ENCODE data around the gene SBNO2.

SBNO2 gene

DNA sequence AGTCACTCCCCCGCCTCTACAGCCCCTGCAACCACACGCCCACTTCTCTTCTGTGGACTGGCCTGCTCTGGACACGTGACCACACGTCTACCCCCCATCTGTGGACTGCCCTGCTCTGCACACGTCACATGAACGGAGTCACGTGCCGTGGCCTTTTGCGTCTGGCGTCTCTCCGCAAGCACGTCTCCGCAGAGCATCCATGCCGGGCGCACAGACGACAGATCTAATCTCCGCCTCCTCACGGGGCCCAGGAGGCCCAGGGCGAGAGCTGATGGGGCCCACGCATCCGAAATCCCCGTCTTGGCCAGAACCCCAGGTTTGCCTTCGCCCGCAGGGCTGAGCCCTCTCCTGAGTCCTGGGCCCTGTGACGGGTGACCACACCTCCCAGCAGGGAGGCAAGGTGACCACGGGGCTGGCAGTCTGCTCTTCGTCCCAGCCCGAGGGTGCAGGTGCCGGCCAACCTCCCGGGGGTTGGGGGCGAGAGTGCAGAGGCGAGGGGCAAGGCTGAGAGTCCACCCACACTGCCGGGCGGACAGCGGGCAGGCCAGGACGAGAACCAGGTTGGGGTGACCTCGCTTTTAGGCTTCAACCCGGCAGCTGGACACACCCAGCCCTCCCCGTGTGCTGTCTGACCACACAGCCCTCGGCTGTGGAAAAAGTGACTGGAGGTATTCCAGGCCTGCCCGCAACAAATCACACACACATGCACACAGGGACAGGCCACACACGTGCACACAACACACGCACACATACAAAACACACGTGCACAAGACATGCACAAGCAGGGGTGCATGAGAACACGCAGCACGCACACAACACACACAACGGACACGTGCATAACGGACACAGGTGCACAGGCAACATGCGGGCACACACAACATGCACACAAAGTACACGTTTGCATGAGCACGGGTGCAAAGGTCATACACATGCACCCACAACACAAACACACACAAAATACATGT lies 3.9 kb downstream of the SBNO2 start:
- FAIRE-seq (peak; percentile 35), DNase-seq (ENCODE audit: low spot score) (no peak)

DNA sequence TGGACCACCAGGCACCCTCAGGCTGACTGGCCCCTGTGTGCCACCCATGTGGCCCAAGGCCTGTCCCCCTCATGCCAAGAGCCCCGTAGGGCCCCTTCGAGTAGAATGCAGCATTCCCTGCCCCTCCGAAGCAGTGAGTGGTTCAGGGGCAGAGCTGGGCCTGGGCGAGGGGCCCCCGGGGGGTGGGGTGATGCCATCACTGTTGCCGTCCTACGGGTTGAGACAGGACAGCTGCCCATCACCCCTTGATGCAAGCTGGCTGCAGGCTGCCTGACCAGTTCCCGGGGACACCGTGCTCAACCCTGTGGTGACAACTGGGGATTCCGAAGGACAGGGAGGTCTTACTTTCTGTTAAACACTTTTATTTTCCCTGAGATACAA lies 4.7 kb downstream of the SBNO2 start:
- FAIRE-seq = no peak
- no peak for DNase-seq (ENCODE audit: low spot score)

DNA sequence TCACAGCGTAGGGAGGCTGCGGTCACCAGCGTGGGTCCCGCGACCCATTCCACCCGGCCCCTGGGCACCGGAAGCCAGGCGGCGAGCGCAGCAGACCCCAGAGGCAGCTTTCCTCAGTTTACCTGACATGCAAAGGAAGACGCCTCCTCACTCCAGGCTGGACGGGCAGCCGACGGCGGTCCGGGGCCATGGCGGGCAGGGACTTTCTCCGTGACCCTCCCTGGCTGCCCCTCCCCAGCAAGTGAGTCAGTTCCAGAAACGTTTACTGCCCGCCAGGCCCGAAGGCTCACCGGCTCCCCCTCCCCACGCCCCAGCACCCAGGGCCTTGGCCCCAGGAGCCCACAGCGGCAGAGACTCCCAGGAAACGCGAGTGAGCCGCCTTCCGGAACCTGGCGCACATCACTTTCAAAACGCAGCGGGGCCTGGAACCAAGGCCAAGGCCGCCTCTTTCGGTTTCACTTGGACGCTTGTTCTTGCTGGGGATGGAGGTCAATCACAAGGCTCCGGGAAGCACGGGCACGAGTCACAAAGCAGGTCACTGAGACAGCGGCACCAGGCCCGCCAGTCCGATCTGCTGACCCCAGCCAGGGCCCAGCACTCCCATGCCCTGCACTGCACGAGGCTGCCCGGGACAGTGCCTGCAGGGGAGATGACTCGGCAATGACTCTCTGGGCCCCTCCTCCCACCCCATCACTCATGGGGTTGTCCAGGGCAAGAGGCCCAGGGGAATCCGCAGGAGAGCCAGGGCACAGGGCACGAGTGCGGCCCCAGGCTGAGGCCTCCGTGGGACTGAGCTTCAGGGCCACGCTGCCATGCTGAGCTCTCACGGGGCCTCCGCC lies 5.3 kb downstream of the SBNO2 start:
- DNase-seq (ENCODE audit: low spot score) = no peak
- FAIRE-seq = no peak

DNA sequence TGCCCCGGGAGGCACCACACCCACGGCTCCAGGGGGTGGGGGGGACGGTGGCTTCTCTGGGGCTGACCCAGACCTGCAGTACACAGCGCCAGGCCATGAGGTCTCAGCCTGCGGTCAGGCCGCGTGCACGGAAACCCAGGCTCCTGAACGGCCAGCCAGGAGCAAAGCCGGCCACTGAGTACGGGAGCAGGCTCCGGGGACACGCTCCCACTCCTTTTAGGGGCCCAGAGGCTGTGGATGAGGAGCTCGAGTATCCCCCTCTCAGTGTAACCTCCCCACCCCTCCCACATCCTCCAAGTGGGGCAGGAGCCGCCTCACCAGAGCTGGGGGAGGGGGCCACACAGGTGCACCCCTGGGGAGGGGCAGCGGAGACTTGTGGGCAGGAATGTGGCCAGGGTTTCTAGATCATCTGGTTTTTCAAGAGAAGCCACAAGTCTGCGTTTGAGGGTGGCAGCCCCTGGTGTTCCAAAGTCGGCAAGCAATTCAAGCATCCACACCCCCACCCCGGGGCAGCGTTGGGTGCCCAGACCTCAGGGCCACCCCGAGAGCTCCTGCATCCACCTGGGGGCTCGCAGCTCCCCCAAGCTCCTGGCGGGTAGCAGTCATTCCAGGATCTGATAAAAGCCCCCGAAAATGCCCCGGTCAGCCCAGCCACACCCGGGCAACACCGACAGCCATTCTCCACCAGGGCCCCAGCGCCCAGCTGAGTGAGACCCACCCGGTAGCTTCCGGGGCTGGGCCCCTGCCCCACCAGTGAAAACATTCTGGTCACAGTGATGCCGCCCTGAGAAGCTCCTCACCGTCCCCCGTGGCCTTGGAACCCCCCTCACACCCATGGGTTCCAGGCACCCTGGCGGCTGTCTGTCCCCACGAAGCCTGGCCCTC lies 6.1 kb downstream of the SBNO2 start:
- FAIRE-seq (no peak), DNase-seq (ENCODE audit: low spot score) (no peak)

- FAIRE-seq = no peak
- no peak for DNase-seq (ENCODE audit: low spot score)
Observed at GRCh38 chr19:1166872-1167573, 7.0 kb downstream of the SBNO2 start.

DNA sequence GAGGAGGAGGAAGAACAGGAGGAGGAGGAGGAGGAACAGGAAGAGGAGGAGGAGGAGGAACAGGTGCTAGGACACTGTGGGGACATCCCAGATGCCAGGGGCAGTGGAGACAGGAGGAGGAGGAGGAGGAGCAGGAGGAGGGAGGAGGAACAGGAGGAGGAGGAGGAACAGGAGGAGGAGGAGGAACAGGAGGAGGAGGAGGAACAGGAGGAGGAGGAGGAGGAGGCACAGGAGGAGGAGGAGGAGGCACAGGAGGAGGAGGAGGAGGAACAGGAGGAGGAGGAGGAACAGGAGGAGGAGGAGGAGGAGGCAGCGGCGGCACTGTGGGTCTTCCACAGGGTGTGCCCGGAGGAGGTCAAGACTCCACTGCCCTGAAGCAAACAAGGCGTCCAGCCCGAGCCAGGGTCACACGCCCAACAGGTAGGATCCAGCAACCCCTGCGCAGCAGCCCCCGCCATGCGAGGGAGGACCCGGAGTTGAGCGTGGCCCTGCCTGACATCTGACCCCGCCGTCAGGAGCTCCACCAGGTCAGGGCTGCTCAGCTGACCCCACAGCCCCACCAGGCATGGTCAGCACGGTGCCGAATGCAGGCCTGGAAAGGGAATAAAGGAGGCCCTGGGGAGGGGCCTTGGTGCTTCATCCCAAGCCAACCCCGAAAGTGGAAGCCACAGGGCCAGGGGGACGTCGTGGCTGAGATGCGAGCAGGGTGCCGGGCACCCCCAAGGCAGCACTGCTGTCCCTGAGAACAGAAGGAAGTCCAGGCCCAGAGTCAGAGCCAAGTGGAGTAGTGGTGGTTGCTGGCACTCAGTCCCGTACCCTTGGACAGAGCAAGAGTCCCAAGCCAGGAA lies 9.2 kb downstream of the SBNO2 start:
- FAIRE-seq (no peak), DNase-seq (ENCODE audit: low spot score) (no peak)

DNA sequence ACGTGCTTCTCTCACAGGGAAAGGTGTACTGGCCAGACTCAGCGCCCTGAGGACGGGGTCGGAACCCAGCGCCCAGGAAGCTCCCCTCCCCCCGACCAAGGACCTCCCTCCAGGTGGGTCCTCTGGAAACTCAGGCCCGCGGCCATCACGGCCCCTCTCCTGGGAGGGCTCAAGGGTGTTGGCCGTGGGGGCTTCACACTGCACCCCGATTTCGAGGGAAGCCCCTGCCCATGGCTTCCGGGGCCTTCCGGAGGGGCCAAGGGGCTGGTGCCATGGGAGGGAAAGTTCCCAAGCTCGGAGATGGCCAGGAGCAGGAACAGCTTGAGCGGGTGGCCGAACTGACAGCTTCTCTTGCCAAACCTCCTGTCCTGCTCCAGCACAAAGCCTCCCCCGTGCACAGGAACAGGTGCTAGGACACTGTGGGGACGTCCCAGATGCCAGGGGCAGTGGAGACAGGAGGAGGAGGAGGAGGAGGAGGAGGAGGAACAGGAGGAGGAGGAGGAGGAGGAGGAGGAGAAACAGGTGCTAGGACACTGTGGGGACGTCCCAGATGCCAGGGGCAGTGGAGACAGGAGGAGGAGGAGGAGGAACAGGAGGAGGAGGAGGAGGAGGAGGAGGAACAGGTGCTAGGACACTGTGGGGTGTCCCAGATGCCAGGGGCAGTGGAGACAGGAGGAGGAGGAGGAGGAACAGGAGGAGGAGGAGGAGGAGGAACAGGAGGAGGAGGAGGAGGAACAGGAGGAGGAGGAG lies 10.0 kb downstream of the SBNO2 start:
- DNase-seq (ENCODE audit: low spot score) (no peak), FAIRE-seq (no peak)

GRCh38 chr19:1163283-1163933 lies 10.7 kb downstream of the SBNO2 start:
- DNase-seq (ENCODE audit: low spot score) = no peak
- FAIRE-seq = no peak

DNA sequence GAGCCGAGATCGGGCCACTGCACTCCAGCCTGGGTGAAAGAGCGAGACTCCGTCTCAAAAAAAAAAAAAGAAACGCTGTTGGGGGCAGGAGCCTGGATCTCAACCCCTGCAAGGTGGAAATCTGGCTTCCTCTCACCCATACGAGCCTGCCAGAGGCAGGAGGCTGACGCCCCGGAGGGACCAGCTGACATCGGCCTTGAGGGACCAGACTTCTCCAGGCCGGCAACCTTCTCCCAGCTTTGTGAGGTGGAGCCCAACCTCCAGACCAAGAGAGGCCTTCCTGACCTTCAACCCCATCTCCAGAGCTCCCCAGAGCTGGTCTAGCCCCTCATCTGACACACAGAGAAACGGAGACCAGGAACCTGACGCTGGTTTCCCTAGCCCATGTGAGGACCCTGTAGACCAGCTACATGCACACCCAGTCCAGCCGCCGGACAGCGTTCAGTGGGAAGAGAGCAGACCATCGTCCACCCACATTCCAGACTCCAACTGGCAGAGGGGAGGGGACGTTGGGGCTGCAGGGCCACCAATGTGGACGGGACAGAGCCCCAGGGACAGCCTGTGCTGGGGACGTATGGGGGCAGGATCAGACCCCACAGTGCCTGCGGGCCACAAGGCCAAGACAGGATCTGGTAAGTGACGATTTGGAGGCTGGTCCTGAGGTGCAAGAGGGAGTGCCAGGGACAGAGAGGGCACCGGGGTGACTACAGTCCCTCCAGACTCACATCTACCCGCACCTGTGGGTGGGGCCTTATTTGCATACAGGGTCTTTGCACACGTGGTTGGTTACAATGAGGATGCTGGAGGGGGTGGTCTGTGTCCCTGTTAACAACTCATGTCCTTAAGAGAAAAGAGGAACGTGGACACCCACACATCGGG lies 11.4 kb downstream of the SBNO2 start:
- DNase-seq (ENCODE audit: low spot score) (no peak), FAIRE-seq (no peak)

DNA sequence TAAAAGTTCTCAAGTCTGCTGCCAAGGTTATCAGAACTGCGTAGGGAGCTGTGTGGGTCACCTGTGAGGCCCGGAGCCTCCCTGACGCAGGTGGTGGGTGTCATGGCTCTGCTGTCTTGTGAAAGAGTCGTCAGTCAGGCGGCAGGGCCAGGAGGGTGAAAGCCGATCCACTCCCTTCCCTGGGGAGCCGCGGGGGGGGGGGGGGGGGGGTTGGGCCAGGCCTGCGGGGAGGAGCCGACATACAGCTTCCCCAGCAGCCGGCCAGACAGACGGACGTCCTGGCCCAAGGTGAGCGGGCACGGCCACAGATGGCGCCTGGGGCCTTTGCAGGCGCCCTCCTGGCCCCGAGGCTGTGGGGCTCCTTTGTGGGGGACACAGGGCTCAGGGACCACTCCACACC lies 12.4 kb downstream of the SBNO2 start:
- FAIRE-seq (no peak), DNase-seq (ENCODE audit: low spot score) (peak; percentile 61)

DNA sequence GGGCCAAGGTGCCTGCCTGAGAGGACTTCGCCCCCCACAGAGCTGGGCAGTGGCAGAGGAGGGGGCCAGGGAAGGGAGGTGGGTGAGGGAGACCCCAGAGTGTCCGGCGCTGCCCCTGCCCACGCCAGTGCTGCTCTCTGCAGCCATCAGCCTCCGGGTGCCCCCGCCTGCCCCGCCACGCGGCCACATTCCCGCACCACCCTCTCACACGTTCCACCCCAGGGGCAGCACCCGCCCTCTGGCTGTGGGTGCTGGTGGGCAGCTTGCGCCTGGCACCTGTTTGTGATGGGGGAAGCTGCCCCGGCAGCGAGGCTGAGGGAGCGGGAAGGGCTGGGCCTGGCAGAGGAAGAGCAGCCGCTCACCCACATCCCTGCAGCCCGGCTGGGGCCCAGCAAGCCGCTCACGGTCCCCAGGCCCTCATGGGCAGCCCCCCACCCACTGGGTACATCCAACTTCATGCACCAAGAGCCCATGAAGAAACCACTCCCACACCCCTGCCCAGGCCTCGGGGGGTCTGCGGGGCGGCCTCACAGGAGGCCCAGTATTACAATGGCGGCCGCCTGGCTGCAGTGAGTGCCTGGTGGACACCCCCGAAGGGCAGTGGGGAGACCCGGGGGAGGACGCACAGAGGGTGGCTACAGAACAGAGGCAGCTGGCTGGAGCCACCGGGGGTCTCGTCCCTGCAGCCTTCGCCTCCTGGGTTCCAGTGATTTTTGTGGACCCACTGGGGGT lies 14.0 kb downstream of the SBNO2 start:
- no peak for DNase-seq (ENCODE audit: low spot score)
- no peak for FAIRE-seq

DNA sequence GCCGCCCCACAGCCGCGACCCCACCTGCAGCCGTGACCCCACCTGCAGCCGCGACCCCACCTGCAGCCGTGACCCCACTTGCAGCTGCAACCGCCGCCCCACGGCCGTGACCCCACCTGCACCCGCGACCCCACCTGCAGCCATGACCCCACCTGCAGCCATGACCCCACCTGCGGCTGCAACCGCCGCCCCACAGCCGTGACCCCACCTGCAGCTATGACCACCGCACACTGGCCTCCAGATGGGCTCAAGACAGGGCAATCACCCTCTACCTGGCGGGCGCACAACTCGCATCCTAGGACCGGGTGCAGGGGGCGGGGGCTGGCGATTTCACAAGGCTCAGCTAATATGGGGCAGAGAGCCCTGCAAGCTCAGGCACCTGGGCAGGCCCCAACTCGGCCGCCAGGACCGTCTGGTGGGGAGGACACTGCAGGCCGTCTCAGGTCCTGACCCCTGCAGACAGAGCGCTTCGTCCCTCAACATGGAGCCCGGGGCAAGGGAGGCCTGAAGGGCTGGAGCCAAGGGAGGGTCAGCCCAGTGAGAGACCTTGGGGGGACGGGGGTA lies 15.1 kb downstream of the SBNO2 start:
- DNase-seq (ENCODE audit: low spot score) (no peak), FAIRE-seq (no peak)

GRCh38 chr19:1157931-1158884 lies 15.9 kb downstream of the SBNO2 start:
- no peak for DNase-seq (ENCODE audit: low spot score)
- FAIRE-seq = no peak

DNA sequence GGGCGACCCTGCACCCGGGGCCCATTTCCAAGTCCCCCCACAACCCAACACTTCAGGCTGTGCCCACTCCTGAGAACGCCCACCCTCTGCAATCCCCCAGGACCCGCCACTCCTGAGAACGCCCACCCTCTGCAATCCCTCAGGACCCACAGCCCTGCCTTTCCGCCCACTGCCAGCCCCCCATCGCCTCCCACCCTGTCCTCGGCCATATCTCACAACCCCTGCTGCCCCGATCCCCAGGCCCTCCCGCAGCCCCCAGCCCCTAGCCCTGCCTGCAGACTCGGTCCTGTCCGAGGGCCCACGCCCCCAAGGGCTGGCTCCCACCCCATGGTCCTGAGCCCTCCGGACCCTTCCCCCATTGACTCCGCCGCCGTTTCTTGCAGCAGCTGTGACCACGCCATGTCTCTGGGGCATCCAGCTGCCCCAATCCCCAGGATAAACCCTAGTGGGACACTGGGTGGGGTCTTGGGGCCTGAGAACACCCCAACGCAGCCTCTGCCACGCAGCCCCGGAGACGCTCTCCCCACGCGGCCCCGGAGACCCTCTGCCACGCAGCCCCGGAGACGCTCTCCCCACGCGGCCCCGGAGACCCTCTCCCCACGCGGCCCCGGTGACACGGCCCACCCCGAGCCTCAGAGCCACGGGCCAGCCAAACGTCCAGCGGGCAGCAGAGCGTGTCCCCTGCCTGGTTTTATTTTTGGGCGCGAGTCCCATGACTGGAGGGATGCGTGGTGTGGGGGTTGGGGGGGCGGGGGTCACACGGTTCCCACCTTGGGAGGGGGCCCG lies 17.0 kb downstream of the SBNO2 start:
- FAIRE-seq (no peak), DNase-seq (ENCODE audit: low spot score) (no peak)

All from urothelium cell line (cell line).